Measurements from ENCODE around the gene PPIP5K2.

The PPIP5K2 gene

GRCh38 chr5:103244398-103244797 lies 124.3 kb downstream of the PPIP5K2 start:
- no peak for DNase-seq

- DNase-seq = no peak
Observed at GRCh38 chr5:103245761-103246160, 125.7 kb downstream of the PPIP5K2 start.

- DNase-seq = no peak
Observed at GRCh38 chr5:103247118-103247517, 127.0 kb downstream of the PPIP5K2 start.

GRCh38 chr5:103249068-103249467 lies 129.0 kb downstream of the PPIP5K2 start:
- DNase-seq = no peak

- DNase-seq = no peak
Observed at GRCh38 chr5:103254921-103255320, 134.8 kb downstream of the PPIP5K2 start.

GRCh38 chr5:103255691-103256090 lies 135.6 kb downstream of the PPIP5K2 start:
- no peak for DNase-seq

- DNase-seq = no peak
Observed at GRCh38 chr5:103256178-103256577, 136.1 kb downstream of the PPIP5K2 start.

- DNase-seq = peak; percentile 62 to 96 (median 90)
Observed at GRCh38 chr5:103258368-103258956, 138.4 kb downstream of the PPIP5K2 start, which contains the start of gene MACIR. Gene MACIR, plus strand, starts transcription at chr5:103258763. Its CDS starts 17,157 bp downstream, at chr5:103275920.

GRCh38 chr5:103258957-103259704 lies 139.0 kb downstream of the PPIP5K2 start:
- DNase-seq = peak in 55 of 56 donors; percentile 4 to 85 (median 70)

GRCh38 chr5:103259705-103260355 lies 139.7 kb downstream of the PPIP5K2 start:
- peak in 32 of 56 donors; percentile 14 to 77 (median 59) for DNase-seq

GRCh38 chr5:103260951-103261350 lies 140.8 kb downstream of the PPIP5K2 start:
- DNase-seq = no peak

Measured in nucleus accumbens (tissue), 56 donors.